ENCODE results near the gene TGFB1. TPM values are rescaled to one million over a fixed set of nuclear protein-coding genes. Genes with fewer than 3 reads are reported as not detected.

TGFB1 gene
- total RNA-seq, 1 experiment from 2014 or later = 30.1 TPM

GRCh38 chr19:41372501-41372900 is 18.8 kb upstream of the TGFB1 start:
- no peaks in the 10 kb centered on the region for H3K27me3 ChIP-seq (ENCODE audit: insufficient read depth, low read length)
- no peak overlapping the region for H3K27ac ChIP-seq (ENCODE audit: insufficient read length, low read depth, low read length)
- H3K9ac ChIP-seq (ENCODE audit: extremely low read depth, insufficient read length, low read length) = no peak overlapping the region
- no peak overlapping the region for H3K18ac ChIP-seq (ENCODE audit: insufficient read length, low read depth, low read length)
- H4K8ac ChIP-seq (replicated peaks; ENCODE audit: insufficient read length, low read depth, low read length) = no peak overlapping the region
- no peaks in the 10 kb centered on the region; a peak in 1 of 5 replicates for H3K9me3 Mint-ChIP-seq
- H3K14ac ChIP-seq (ENCODE audit: insufficient read depth, low read length) = no peak overlapping the region
- no peak overlapping the region for H3T11ph ChIP-seq (ENCODE audit: low read length)
- H3K27ac Mint-ChIP-seq = no peak overlapping the region
- H3K23me2 ChIP-seq (ENCODE audit: insufficient read length, low read depth, low read length, poor library complexity, severe bottlenecking) = peaks cover 7% of the 10 kb centered on the region
- H2BK15ac ChIP-seq (ENCODE audit: low read depth, low read length) = no peak overlapping the region
- peaks cover 2% of the 10 kb centered on the region; the same call in 1 of the 2 replicates for H3K4me1 ChIP-seq (ENCODE audit: insufficient read depth, low read length)
- WGBS (ENCODE audit: extremely low coverage, insufficient read length, low lambda C conversion rate) = no CpG with 5 or more reads among the region's 2 CpGs
- H2BK5ac ChIP-seq (ENCODE audit: insufficient read length, low read length) = no peak overlapping the region
- no peak overlapping the region for H2BK12ac ChIP-seq (ENCODE audit: insufficient read length, low read depth, low read length)
- DNase-seq = no peak
- no peak overlapping the region for H2AK5ac ChIP-seq (ENCODE audit: insufficient read length, low read length)
- H3K4me2 ChIP-seq (ENCODE audit: insufficient read depth, insufficient read length, low read length) = no peak overlapping the region
- H3K4me3 Mint-ChIP-seq = no peak overlapping the region
- peaks cover 10 to 14% of the 10 kb centered on the region in 2 experiments for H3K4me1 Mint-ChIP-seq
- no peaks in the 10 kb centered on the region for H3K36me3 Mint-ChIP-seq (ENCODE audit: insufficient read depth in 1 of 3, low read depth in 3 of 3)
- no peak overlapping the region for H2BK20ac ChIP-seq (ENCODE audit: low read depth, low read length, poor library complexity, severe bottlenecking)
- no peaks in the 10 kb centered on the region for H4K20me1 ChIP-seq (ENCODE audit: control insufficient read depth, insufficient read depth, insufficient read length)
- no peak overlapping the region for H4K91ac ChIP-seq (ENCODE audit: insufficient read length, low read depth, low read length)
- TF ChIP-seq, protein P1, sequence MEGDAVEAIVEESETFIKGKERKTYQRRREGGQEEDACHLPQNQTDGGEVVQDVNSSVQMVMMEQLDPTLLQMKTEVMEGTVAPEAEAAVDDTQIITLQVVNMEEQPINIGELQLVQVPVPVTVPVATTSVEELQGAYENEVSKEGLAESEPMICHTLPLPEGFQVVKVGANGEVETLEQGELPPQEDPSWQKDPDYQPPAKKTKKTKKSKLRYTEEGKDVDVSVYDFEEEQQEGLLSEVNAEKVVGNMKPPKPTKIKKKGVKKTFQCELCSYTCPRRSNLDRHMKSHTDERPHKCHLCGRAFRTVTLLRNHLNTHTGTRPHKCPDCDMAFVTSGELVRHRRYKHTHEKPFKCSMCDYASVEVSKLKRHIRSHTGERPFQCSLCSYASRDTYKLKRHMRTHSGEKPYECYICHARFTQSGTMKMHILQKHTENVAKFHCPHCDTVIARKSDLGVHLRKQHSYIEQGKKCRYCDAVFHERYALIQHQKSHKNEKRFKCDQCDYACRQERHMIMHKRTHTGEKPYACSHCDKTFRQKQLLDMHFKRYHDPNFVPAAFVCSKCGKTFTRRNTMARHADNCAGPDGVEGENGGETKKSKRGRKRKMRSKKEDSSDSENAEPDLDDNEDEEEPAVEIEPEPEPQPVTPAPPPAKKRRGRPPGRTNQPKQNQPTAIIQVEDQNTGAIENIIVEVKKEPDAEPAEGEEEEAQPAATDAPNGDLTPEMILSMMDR (conservative IDR thresholded peaks at IDR 0.05) = no peak
- H3K27me3 Mint-ChIP-seq (ENCODE audit: low read depth) = peaks cover 7% of the 10 kb centered on the region
- no peaks in the 10 kb centered on the region for H3K79me1 ChIP-seq (ENCODE audit: insufficient read depth, low read depth, low read length, poor library complexity, severe bottlenecking)
- no peaks in the 10 kb centered on the region for H3K9me3 ChIP-seq (ENCODE audit: control insufficient read depth, low read depth, low read length)
- H2BK120ac ChIP-seq (ENCODE audit: low read depth, low read length, poor library complexity, severe bottlenecking) = no peak overlapping the region
- H3K23ac ChIP-seq (ENCODE audit: insufficient read length, low read depth, low read length) = no peak overlapping the region
- H3K4ac ChIP-seq (ENCODE audit: low read depth, low read length) = no peak overlapping the region
- no peaks in the 10 kb centered on the region for H3K79me2 ChIP-seq (ENCODE audit: insufficient read depth, low read length)
- no peak overlapping the region for H2AFZ ChIP-seq (ENCODE audit: low read length)
- no peak overlapping the region for H3K56ac ChIP-seq (ENCODE audit: insufficient read length, low read depth, low read length)
- no peak overlapping the region for H4K5ac ChIP-seq (ENCODE audit: insufficient read length, low read depth, low read length)

Measured in H9 (cell line).